ENCODE results near the gene PPIP5K1.

The PPIP5K1 gene

DNA sequence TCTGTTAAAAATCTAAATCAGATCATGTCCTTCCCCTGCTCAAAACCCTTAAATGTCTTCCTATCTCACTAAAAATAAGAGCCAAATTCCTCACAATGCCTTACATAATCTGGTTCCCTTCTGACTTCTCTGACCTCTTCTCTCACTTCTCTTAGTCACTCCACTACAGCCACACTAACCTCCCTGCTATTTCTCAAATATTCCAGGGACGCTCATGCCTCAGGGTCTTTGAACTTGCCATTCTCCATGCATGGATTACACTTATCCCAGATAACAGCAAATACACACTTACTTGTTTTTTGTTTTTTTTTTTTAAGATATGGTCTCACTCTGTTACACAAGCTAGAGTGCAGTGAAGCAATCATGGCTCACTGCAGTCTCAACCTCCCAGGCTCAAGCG lies 105.6 kb downstream of the PPIP5K1 start:
- no peak for DNase-seq
